HEK293 (cell line): ENCODE results near the gene MSLN.

ENCODE experiments used
- CTCF ChIA-PET: fragments of 350-600 bp; formaldehyde crosslinking; extraction: SDS; loops from one replicate; lab custom pipeline; 2021; ENCODE audit warnings: antibody characterized with exemption; lab: Yijun Ruan, JAX
- POLR2A ChIA-PET: fragments of 300-600 bp; formaldehyde crosslinking; extraction: SDS; loops from one replicate; lab custom pipeline; 2020; ENCODE audit warnings: antibody characterized with exemption, inconsistent platforms; lab: Yijun Ruan, JAX
- H3K27ac ChIP-seq: fragments of 200-500 bp; sonication (Bioruptor generic); 2 replicates; pipeline ENCODE4 v1.5.1; 2014; ENCODE audit warnings: low read depth, low read length, control low read depth, inconsistent platforms; ENCODE audit errors: extremely low read depth
- H3K36me3 ChIP-seq, 2 experiments: fragments of 200-500 bp in 1 of 2; sonication (Bioruptor generic) in 1 of 2; 1 replicate in 1 of 2; 2 replicates in 1 of 2; pipeline ENCODE4 v1.5.1; 2014 to 2017; ENCODE audit warnings: inconsistent platforms in 2 of 2, low read length in 2 of 2; ENCODE audit not compliant: control insufficient read depth in 2 of 2, insufficient read depth in 1 of 2
- H3K4me1 ChIP-seq: fragments of 200-500 bp; sonication (Bioruptor generic); 2 replicates; pipeline ENCODE4 v1.5.1; 2014; ENCODE audit warnings: mild to moderate bottlenecking, low read length, inconsistent platforms; ENCODE audit not compliant: control insufficient read depth, insufficient read depth
- H3K4me3 ChIP-seq: 2 replicates; pipeline ENCODE4 v1.5.1; 2011; ENCODE audit warnings: low read depth, mild to moderate bottlenecking, control low read depth, low read length, moderate library complexity
- H3K9me3 ChIP-seq: fragments of 200-500 bp; sonication (Bioruptor generic); 2 replicates; pipeline ENCODE4 v1.5.1; 2014; ENCODE audit warnings: low read depth, low read length, inconsistent platforms; ENCODE audit not compliant: control insufficient read depth, insufficient read depth
- HOXA7 ChIP-seq: sonication (generic); formaldehyde crosslinking; IDR thresholded peaks from 2 replicates; pipeline ENCODE4 v1.8.1; 2022; ENCODE audit warnings: missing genetic modification reagents, borderline replicate concordance
- KLF17 ChIP-seq: fragments of 450-650 bp; formaldehyde crosslinking; IDR thresholded peaks from 2 replicates; pipeline ENCODE4 v1.5.1; 2016; ENCODE audit warnings: missing biosample characterization, missing genetic modification characterization
- PBX3 ChIP-seq: sonication (generic); formaldehyde crosslinking; IDR thresholded peaks from 2 replicates; pipeline ENCODE4 v1.8.1; 2022; ENCODE audit warnings: mild to moderate bottlenecking, moderate library complexity, missing genetic modification reagents
- REPIN1 ChIP-seq: fragments of 450-650 bp; formaldehyde crosslinking; IDR thresholded peaks from 2 replicates; pipeline ENCODE4 v1.5.1; 2017; ENCODE audit warnings: missing biosample characterization, missing genetic modification characterization, low read depth
- REST ChIP-seq: fragments of 450-650 bp; formaldehyde crosslinking; IDR thresholded peaks from 2 replicates; pipeline ENCODE4 v1.5.1; 2016; ENCODE audit warnings: missing biosample characterization, missing genetic modification characterization
- SALL2 ChIP-seq: fragments of 450-650 bp; formaldehyde crosslinking; IDR thresholded peaks from 2 replicates; pipeline ENCODE4 v1.5.0; 2017; ENCODE audit warnings: missing biosample characterization, mild to moderate bottlenecking, missing genetic modification characterization, borderline replicate concordance
- SP2 ChIP-seq: fragments of 450-650 bp; formaldehyde crosslinking; IDR thresholded peaks from 2 replicates; pipeline ENCODE4 v1.5.1; 2016; ENCODE audit warnings: missing biosample characterization, missing genetic modification characterization
- TCF7L2 ChIP-seq: IDR thresholded peaks from 2 replicates; pipeline ENCODE4 v1.6.1; 2011; ENCODE audit warnings: low read depth, mild to moderate bottlenecking, inconsistent platforms, low read length, moderate library complexity, borderline replicate concordance
- ZBTB6 ChIP-seq: fragments of 450-650 bp; formaldehyde crosslinking; IDR thresholded peaks from 2 replicates; pipeline ENCODE4 v1.5.1; 2017; ENCODE audit warnings: missing biosample characterization, missing genetic modification characterization
- ZFP37 ChIP-seq: fragments of 450-650 bp; formaldehyde crosslinking; IDR thresholded peaks from 2 replicates; pipeline ENCODE4 v1.5.1; 2016; ENCODE audit warnings: missing biosample characterization, missing genetic modification characterization
- ZNF132 ChIP-seq: fragments of 450-650 bp; formaldehyde crosslinking; IDR thresholded peaks from 2 replicates; pipeline ENCODE4 v1.5.1; 2017; ENCODE audit warnings: missing biosample characterization, missing genetic modification characterization, borderline replicate concordance
- ZNF157 ChIP-seq: fragments of 450-650 bp; formaldehyde crosslinking; IDR thresholded peaks from 2 replicates; pipeline ENCODE4 v1.5.1; 2016; ENCODE audit warnings: missing biosample characterization, missing genetic modification characterization
- ZNF223 ChIP-seq: fragments of 450-650 bp; formaldehyde crosslinking; IDR thresholded peaks from 2 replicates; pipeline ENCODE4 v1.5.1; 2016; ENCODE audit warnings: missing biosample characterization, missing genetic modification characterization
- ZNF341 ChIP-seq: fragments of 450-650 bp; formaldehyde crosslinking; IDR thresholded peaks from 2 replicates; pipeline ENCODE4; 2016; ENCODE audit warnings: low read depth, missing biosample characterization, missing genetic modification characterization
- ZNF555 ChIP-seq: fragments of 450-650 bp; formaldehyde crosslinking; conservative IDR thresholded peaks from 2 replicates; pipeline ENCODE4 v1.5.1; 2017; ENCODE audit warnings: missing biosample characterization, mild to moderate bottlenecking, missing genetic modification characterization, inconsistent platforms
- ZNF600 ChIP-seq: fragments of 450-650 bp; formaldehyde crosslinking; IDR thresholded peaks from 2 replicates; pipeline ENCODE4 v1.5.1; 2016; ENCODE audit warnings: missing biosample characterization, missing genetic modification characterization
- ZNF623 ChIP-seq: fragments of 450-650 bp; formaldehyde crosslinking; IDR thresholded peaks from 2 replicates; pipeline ENCODE4 v1.5.1; 2016; ENCODE audit warnings: missing biosample characterization, missing genetic modification characterization
- ZNF776 ChIP-seq: fragments of 450-650 bp; formaldehyde crosslinking; IDR thresholded peaks from 2 replicates; pipeline ENCODE4 v1.5.0; 2017; ENCODE audit warnings: missing biosample characterization, missing genetic modification characterization, borderline replicate concordance

Gene MSLN

GRCh38 chr16:726188-726437 is 34.4 kb upstream of the MSLN start:
- Histone ChIP-seq H3K4me3 (no peak overlapping the region), H3K36me3 (peaks cover 0 to 14% of the 10 kb centered on the region in 2 experiments; a peak in 1 of 3 replicates), H3K9me3 (no peaks in the 10 kb centered on the region), H3K4me1 (peaks cover 7% of the 10 kb centered on the region; the same call in 1 of the 2 replicates), H3K27ac (no peak overlapping the region)
- TF ChIP-seq ZNF555 (tag by site-specific recombination) (no peak), TCF7L2 (no peak), REST (tag by site-specific recombination) (0 out of 2 replicates have a peak, but pooled peaks have one; percentile 30), ZNF223 (0 out of 2 replicates have a peak, but pooled peaks have one; percentile 44), SP2 (peak; percentile 40; the same call in 1 of the 2 replicates), ZFP37 (tag by site-specific recombination) (no peak)
- POLR2A ChIA-PET, result interaction anchor here (1.0 to 1.7 kb wide), 3 partner anchors 10 to 78 kb away, joined by 3 to 4 read pairs (median 4); partner anchors contain the start of gene JMJD8
- CTCF ChIA-PET, result interaction anchor here (0.7 to 4.8 kb wide), 3 partner anchors 10 to 15 kb away, joined by 3 to 38 read pairs (median 3); partner anchors contain the start of genes CIAO3 and METRN

- peaks cover 0 to 15% of the 10 kb centered on the region in 2 experiments; a peak in 2 of 3 replicates for H3K36me3 ChIP-seq
- H3K4me1 ChIP-seq, result peaks cover 4% of the 10 kb centered on the region; the same call in 1 of the 2 replicates
- TF ChIP-seq ZNF623 (tag by site-specific recombination) (no peak), ZNF341 (tag by site-specific recombination) (0 out of 2 replicates have a peak, but pooled peaks have one; percentile 16), REPIN1 (tag by site-specific recombination) (no peak), ZNF157 (tag by site-specific recombination) (no peak), ZNF555 (tag by site-specific recombination) (no peak), SALL2 (tag by site-specific recombination) (no peak), ZNF776 (tag by site-specific recombination) (no peak), ZNF132 (no peak), KLF17 (0 out of 2 replicates have a peak, but pooled peaks have one; percentile 16), ZBTB6 (tag by site-specific recombination) (no peak), ZNF600 (tag by site-specific recombination) (peak; percentile 37), HOXA7 (no peak), PBX3 (0 out of 2 replicates have a peak, but pooled peaks have one; percentile 17)
- POLR2A ChIA-PET, result interaction anchor here (1.0 to 1.8 kb wide), 4 partner anchors 11 to 77 kb away, joined by 3 to 6 read pairs (median 4); partner anchors contain the start of genes JMJD8 and METRN
- no peaks in the 10 kb centered on the region for H3K9me3 ChIP-seq
- H3K27ac ChIP-seq, result peak within 1 kb of the TSS; percentile 11; the same call in 1 of the 2 replicates
- CTCF ChIA-PET, result interaction anchor here (0.7 to 4.8 kb wide), 3 partner anchors 9 to 15 kb away, joined by 3 to 38 read pairs (median 3); partner anchors contain the start of genes CIAO3 and METRN
- H3K4me3 ChIP-seq, result peak within 1 kb of the TSS; percentile 15
These were observed 33.9 kb upstream of the MSLN start, which contains the start of the genes CCDC78 and HAGHL for GRCh38 chr16:726438-727290. TSS of gene CCDC78 (minus strand) at chr16:726443. CDS start at chr16:726367, 76 bp downstream. TSS of gene HAGHL (plus strand) at chr16:727106. CDS start at chr16:727510, 404 bp downstream.
